Measurements from ENCODE around the gene CAAP1.

GRCh38 chr9:26813247-26813646, 79.4 kb downstream of the CAAP1 start:
- TF ChIP-seq CTCF (tag by site-specific recombination; IDR thresholded peaks at IDR 0.05) (no peak), ZSCAN4 (tag by site-specific recombination; IDR thresholded peaks at IDR 0.05) (no peak), ZNF626 (tag by site-specific recombination; IDR thresholded peaks at IDR 0.05) (no peak), KLF1 (tag by site-specific recombination; IDR thresholded peaks at IDR 0.05) (no peak), ZNF175 (tag by site-specific recombination; IDR thresholded peaks at IDR 0.05) (no peak), ZNF449 (tag by site-specific recombination; IDR thresholded peaks at IDR 0.05) (no peak), ZBTB8A (tag by site-specific recombination; IDR thresholded peaks at IDR 0.05) (no peak), HOXA7 (CRISPR knock-in tag; IDR thresholded peaks at IDR 0.05; ENCODE audit: borderline replicate concordance) (no peak), ZNF362 (tag by site-specific recombination; IDR thresholded peaks at IDR 0.05) (no peak), ZNF514 (tag by site-specific recombination; IDR thresholded peaks at IDR 0.05) (no peak), YY1 (tag by site-specific recombination; IDR thresholded peaks at IDR 0.05) (no peak), ZNF639 (tag by site-specific recombination; IDR thresholded peaks at IDR 0.05) (no peak), ZFP41 (tag by site-specific recombination; IDR thresholded peaks at IDR 0.05; ENCODE audit: borderline replicate concordance) (no peak), ZNF510 (tag by site-specific recombination; IDR thresholded peaks at IDR 0.05; ENCODE audit: insufficient replicate concordance) (no peak)

Measured in HEK293 (cell line).